ENCODE results near the gene ARHGAP11B.
A peak's percentile ranks its signal among the peaks of the same experiment; 100 is the strongest.
"Not testable (repeated sequence)": the region's sequence is repeated elsewhere in the genome, so short reads cannot be mapped to it uniquely, and the experiment has no call there.

Gene ARHGAP11B

GRCh38 chr15:30621342-30621741, 4.6 kb upstream of the ARHGAP11B start:
- CTCF ChIA-PET, POLR2A ChIA-PET: not testable (repeated sequence)
- peaks cover 14% of the 10 kb centered on the region for H3K4me1 Mint-ChIP-seq (ENCODE audit: low read depth)

GRCh38 chr15:30626194-30626565, 252 bp downstream of the ARHGAP11B start:
- POLR2A ChIA-PET: interaction anchor here (0.6 to 1.4 kb wide), 3 partner anchors 700 to 1989 kb away, joined by 6 to 9 read pairs (median 8); partner anchors contain the start of genes KLF13 and NSMCE3
- H3K36me3 ChIP-seq (ENCODE audit: insufficient read depth, low read length); H3K27me3 ChIP-seq (ENCODE audit: control insufficient read depth in 1 of 2, insufficient read depth in 2 of 2, low read length in 2 of 2); intact Hi-C loops (cut with DNase I, micrococcal nuclease); H3K9me3 ChIP-seq (ENCODE audit: control insufficient read depth in 1 of 2, insufficient read depth in 1 of 2, low read length in 2 of 2); H3K9me3 Mint-ChIP-seq; H3K27ac ChIP-seq (ENCODE audit: low read depth in 1 of 2, low read length in 2 of 2); H3K4me1 ChIP-seq (ENCODE audit: insufficient read depth, low read length); H3K27me3 Mint-ChIP-seq; ATAC-seq (ENCODE audit: poor library complexity); CTCF ChIA-PET: not testable (repeated sequence)
- Mint-ChIP-seq H3K36me3 (ENCODE audit: low read depth) (peaks cover 24% of the 10 kb centered on the region), H3K4me3 (peak overlapping the region; percentile 97), H3K4me1 (ENCODE audit: low read depth) (peaks cover 25% of the 10 kb centered on the region), H3K27ac (peak overlapping the region; percentile 96)
- peak in 4 of 14 experiments; percentile 4 to 37 (median 30) for DNase-seq
- peak overlapping the region; percentile 72 for H3K4me3 ChIP-seq (ENCODE audit: low read length)

More at GRCh38 chr15:30621342-30621741, 4.6 kb upstream of the ARHGAP11B start:
- peak in 2 of 14 experiments; percentile 13 to 25 for DNase-seq
- H3K4me1 ChIP-seq (ENCODE audit: insufficient read depth, low read length); H3K9me3 Mint-ChIP-seq; intact Hi-C loops (cut with DNase I, micrococcal nuclease); H3K27me3 Mint-ChIP-seq; H3K4me3 Mint-ChIP-seq; H3K27ac Mint-ChIP-seq; H3K9me3 ChIP-seq (ENCODE audit: control insufficient read depth in 1 of 2, insufficient read depth in 1 of 2, low read length in 2 of 2); H3K27me3 ChIP-seq (ENCODE audit: control insufficient read depth in 1 of 2, insufficient read depth in 2 of 2, low read length in 2 of 2); H3K36me3 ChIP-seq (ENCODE audit: insufficient read depth, low read length); ATAC-seq (ENCODE audit: poor library complexity); H3K27ac ChIP-seq (ENCODE audit: low read depth in 1 of 2, low read length in 2 of 2); H3K4me3 ChIP-seq (ENCODE audit: low read length): not testable (repeated sequence)
- peaks cover 19% of the 10 kb centered on the region for H3K36me3 Mint-ChIP-seq (ENCODE audit: low read depth)
- TF ChIP-seq CTCF (IDR thresholded peaks at IDR 0.05): peak; percentile 27

GRCh38 chr15:30626632-30627031, 704 bp downstream of the ARHGAP11B start:
- ATAC-seq (ENCODE audit: poor library complexity); H3K9me3 Mint-ChIP-seq; intact Hi-C loops (cut with DNase I, micrococcal nuclease); H3K36me3 ChIP-seq (ENCODE audit: insufficient read depth, low read length); H3K27me3 ChIP-seq (ENCODE audit: control insufficient read depth in 1 of 2, insufficient read depth in 2 of 2, low read length in 2 of 2); CTCF ChIA-PET; H3K9me3 ChIP-seq (ENCODE audit: control insufficient read depth in 1 of 2, insufficient read depth in 1 of 2, low read length in 2 of 2); H3K27me3 Mint-ChIP-seq; H3K27ac ChIP-seq (ENCODE audit: low read depth in 1 of 2, low read length in 2 of 2); H3K4me1 ChIP-seq (ENCODE audit: insufficient read depth, low read length): not testable (repeated sequence)
- peaks cover 25% of the 10 kb centered on the region for H3K4me1 Mint-ChIP-seq (ENCODE audit: low read depth)
- peak overlapping the region; percentile 97 for H3K4me3 Mint-ChIP-seq
- H3K36me3 Mint-ChIP-seq (ENCODE audit: low read depth): peaks cover 24% of the 10 kb centered on the region
- DNase-seq: peak in 2 of 14 experiments; percentile 9 to 23
- peak overlapping the region; percentile 96 for H3K27ac Mint-ChIP-seq
- POLR2A ChIA-PET: interaction anchor here (1.4 kb wide), 2 partner anchors 700 to 1356 kb away, joined by 6 to 8 read pairs; partner anchors contain the start of genes KLF13 and NSMCE3
- H3K4me3 ChIP-seq (ENCODE audit: low read length): peak overlapping the region; percentile 72

GRCh38 chr15:30650012-30650929, 24.3 kb downstream of the ARHGAP11B start:
- H3K27ac ChIP-seq (ENCODE audit: low read depth in 1 of 2, low read length in 2 of 2): no peak overlapping the region
- intact Hi-C loops (cut with DNase I, micrococcal nuclease): no loop called here
- DNase-seq (peak in 2 of 14 experiments; percentile 9 to 15), ATAC-seq (ENCODE audit: poor library complexity) (no peak)
- no peaks in the 10 kb centered on the region for H3K27me3 ChIP-seq (ENCODE audit: control insufficient read depth in 1 of 2, insufficient read depth in 2 of 2, low read length in 2 of 2)
- TF ChIP-seq CTCF (IDR thresholded peaks at IDR 0.05): no peak
- no peaks in the 10 kb centered on the region for H3K4me1 ChIP-seq (ENCODE audit: insufficient read depth, low read length)
- no peaks in the 10 kb centered on the region for H3K9me3 Mint-ChIP-seq
- CTCF ChIA-PET: no interaction called here
- no peaks in the 10 kb centered on the region for H3K36me3 ChIP-seq (ENCODE audit: insufficient read depth, low read length)
- H3K27ac Mint-ChIP-seq: no peak overlapping the region
- peaks cover 4% of the 10 kb centered on the region for H3K4me1 Mint-ChIP-seq (ENCODE audit: low read depth)
- H3K27me3 Mint-ChIP-seq: no peaks in the 10 kb centered on the region
- no peaks in the 10 kb centered on the region for H3K9me3 ChIP-seq (ENCODE audit: control insufficient read depth in 1 of 2, insufficient read depth in 1 of 2, low read length in 2 of 2)
- no peak overlapping the region for H3K4me3 Mint-ChIP-seq
- H3K4me3 ChIP-seq (ENCODE audit: low read length): no peak overlapping the region
- POLR2A ChIA-PET: no interaction called here
- H3K36me3 Mint-ChIP-seq (ENCODE audit: low read depth): peaks cover 4% of the 10 kb centered on the region
